Suprapubic skin (tissue), 4 donors: ENCODE results near the gene GREM1.

Source experiments
- CTCF ChIP-seq, 2 donors: fragments of 200-600 bp in 1 of 2; fragments of 450-650 bp in 1 of 2; sonication (generic) in 1 of 2; IDR thresholded peaks; one replicate each; pipeline ENCODE4 v1.5.1; 2016 to 2019; ENCODE audit warnings: antibody characterized with exemption in 2 of 2, mild to moderate bottlenecking in 1 of 2, moderate library complexity in 1 of 2
- POLR2A ChIP-seq, 2 donors: fragments of 450-650 bp; IDR thresholded peaks; one replicate each; pipeline ENCODE4 v1.6.1; 2017; ENCODE audit warnings: antibody characterized with exemption in 2 of 2, mild to moderate bottlenecking in 2 of 2, moderate library complexity in 2 of 2
- POLR2AphosphoS5 ChIP-seq, 3 donors: sonication (generic); formaldehyde crosslinking; IDR thresholded peaks; one replicate each; pipeline ENCODE4 v1.6.1; 2017; ENCODE audit warnings: antibody characterized with exemption in 3 of 3

GRCh38 chr15:32682977-32683630 lies 34.7 kb upstream of the GREM1 start:
- TF ChIP-seq POLR2AphosphoS5 (IDR thresholded peaks at IDR 0.05): no peak
- TF ChIP-seq CTCF (IDR thresholded peaks at IDR 0.05): no peak
- no peak for TF ChIP-seq POLR2A (IDR thresholded peaks at IDR 0.05)
